ENCODE results near the gene PACRG.

The PACRG gene

GRCh38 chr6:162873537-162873936 is 145.8 kb downstream of the PACRG start:
- no peak for FAIRE-seq

- FAIRE-seq = no peak
These were observed 147.3 kb downstream of the PACRG start for GRCh38 chr6:162875070-162875469.

- FAIRE-seq = no peak
These were observed 155.2 kb downstream of the PACRG start for GRCh38 chr6:162882801-162883481.

GRCh38 chr6:162887981-162888689 is 160.4 kb downstream of the PACRG start:
- no peak for FAIRE-seq

- no peak for FAIRE-seq
These were observed 161.5 kb downstream of the PACRG start for GRCh38 chr6:162889303-162889702.

GRCh38 chr6:162898011-162898410 is 170.2 kb downstream of the PACRG start:
- no peak for FAIRE-seq

GRCh38 chr6:162899148-162899547 is 171.4 kb downstream of the PACRG start:
- no peak for FAIRE-seq

GRCh38 chr6:162900503-162900902 is 172.7 kb downstream of the PACRG start:
- no peak for FAIRE-seq

GRCh38 chr6:162904069-162904663 is 176.4 kb downstream of the PACRG start:
- no peak for FAIRE-seq

- no peak for FAIRE-seq
These were observed 178.7 kb downstream of the PACRG start for GRCh38 chr6:162906479-162906878.

GRCh38 chr6:162907876-162908481 is 180.2 kb downstream of the PACRG start:
- no peak for FAIRE-seq

GRCh38 chr6:162913206-162913605 is 185.4 kb downstream of the PACRG start:
- no peak for FAIRE-seq

- FAIRE-seq = no peak
These were observed 189.7 kb downstream of the PACRG start for GRCh38 chr6:162917506-162917905.

GRCh38 chr6:162921062-162921461 is 193.3 kb downstream of the PACRG start:
- no peak for FAIRE-seq

GRCh38 chr6:162921510-162922040 is 193.8 kb downstream of the PACRG start:
- FAIRE-seq = no peak

GRCh38 chr6:162922563-162923166 is 194.9 kb downstream of the PACRG start:
- no peak for FAIRE-seq

- no peak for FAIRE-seq
These were observed 207.1 kb downstream of the PACRG start for GRCh38 chr6:162934844-162935243.

GRCh38 chr6:162940426-162940825 is 212.7 kb downstream of the PACRG start:
- FAIRE-seq = no peak

GRCh38 chr6:162941128-162941527 is 213.4 kb downstream of the PACRG start:
- FAIRE-seq = no peak

- FAIRE-seq = no peak
These were observed 215.1 kb downstream of the PACRG start for GRCh38 chr6:162942866-162943265.

- FAIRE-seq = no peak
These were observed 215.6 kb downstream of the PACRG start for GRCh38 chr6:162943369-162943768.

GRCh38 chr6:162951164-162951743 is 223.5 kb downstream of the PACRG start:
- FAIRE-seq = no peak

GRCh38 chr6:162952423-162952822 is 224.6 kb downstream of the PACRG start:
- FAIRE-seq = no peak

Measured in A204.1 (cell line).